GM23248 (cell line): ENCODE results near the gene PFDN6. TPM values are rescaled to one million over a fixed set of nuclear protein-coding genes. Genes with fewer than 3 reads are reported as not detected.
"Not testable (repeated sequence)": the region's sequence is repeated elsewhere in the genome, so short reads cannot be mapped to it uniquely, and the experiment has no call there.

Source experiments
- DNase-seq: peaks from one replicate; pipeline ENCODE4 v3.0.0-alpha.2; 2015
- H2AFZ ChIP-seq: fragments of 200-600 bp; sonication (generic); 2 replicates; pipeline ENCODE4 v1.6.1; 2016; ENCODE audit warnings: antibody characterized with exemption
- H3F3A ChIP-seq: fragments of 200-600 bp; sonication (generic); 2 replicates; pipeline ENCODE4 v1.6.1; 2016; ENCODE audit warnings: mild to moderate bottlenecking, antibody characterized with exemption, mixed run types; ENCODE audit not compliant: insufficient read depth
- H3K27ac ChIP-seq: fragments of 200-600 bp; sonication (generic); 2 replicates; pipeline ENCODE4 v1.5.1; 2016; ENCODE audit warnings: mild to moderate bottlenecking
- H3K27me3 ChIP-seq: fragments of 200-600 bp; sonication (generic); replicated peaks from 2 replicates; pipeline ENCODE4 v1.6.1; 2016; ENCODE audit warnings: mild to moderate bottlenecking; ENCODE audit not compliant: insufficient read depth
- H3K36me3 ChIP-seq: fragments of 200-600 bp; sonication (generic); 2 replicates; pipeline ENCODE4 v1.6.1; 2016; ENCODE audit warnings: low read depth, mild to moderate bottlenecking
- H3K4me1 ChIP-seq: fragments of 200-600 bp; sonication (generic); 2 replicates; pipeline ENCODE4 v1.6.1; 2016; ENCODE audit warnings: mild to moderate bottlenecking; ENCODE audit not compliant: insufficient read depth
- H3K4me2 ChIP-seq: fragments of 200-600 bp; sonication (generic); one replicate; pipeline ENCODE4 v1.6.1; 2016; ENCODE audit warnings: mild to moderate bottlenecking; ENCODE audit not compliant: unreplicated experiment
- H3K4me3 ChIP-seq: fragments of 200-600 bp; sonication (generic); 2 replicates; pipeline ENCODE4 v1.5.1; 2016; ENCODE audit warnings: mild to moderate bottlenecking
- H3K79me2 ChIP-seq: fragments of 200-600 bp; sonication (generic); 2 replicates; pipeline ENCODE4 v1.6.1; 2016; ENCODE audit warnings: mild to moderate bottlenecking; ENCODE audit not compliant: insufficient read depth
- H3K9ac ChIP-seq: fragments of 200-600 bp; sonication (generic); 2 replicates; pipeline ENCODE4 v1.6.1; 2016; ENCODE audit warnings: mild to moderate bottlenecking
- H3K9me2 ChIP-seq: fragments of 200-600 bp; sonication (generic); 2 replicates; pipeline ENCODE4 v1.6.1; 2016; ENCODE audit warnings: mixed run types, mild to moderate bottlenecking, moderate library complexity; ENCODE audit not compliant: insufficient read depth
- H3K9me3 ChIP-seq: fragments of 200-600 bp; sonication (generic); one replicate; pipeline ENCODE4 v1.6.1; 2017; ENCODE audit warnings: low read depth
- H4K20me1 ChIP-seq: fragments of 200-600 bp; sonication (generic); 2 replicates; pipeline ENCODE4 v1.6.0; 2016; ENCODE audit not compliant: insufficient read depth
- EZH2 ChIP-seq: fragments of 200-600 bp; sonication (generic); IDR thresholded peaks from 2 replicates; pipeline ENCODE4 v1.6.1; 2018; ENCODE audit warnings: antibody characterized with exemption, mild to moderate bottlenecking; ENCODE audit not compliant: insufficient read depth, poor library complexity, severe bottlenecking
- EZH2phosphoT487 ChIP-seq: fragments of 200-600 bp; sonication (generic); IDR thresholded peaks from 2 replicates; pipeline ENCODE4 v1.6.1; 2018; ENCODE audit warnings: antibody characterized with exemption, moderate library complexity, mild to moderate bottlenecking, low read depth; ENCODE audit not compliant: insufficient read depth
- WGBS, 2 experiments: methylation state at CpG; one replicate each; pipeline ENCODE4 v1.1.6; 2015 to 2017; ENCODE audit warnings: low lambda C conversion rate in 2 of 2, low coverage in 1 of 2; ENCODE audit errors: missing lambda C conversion rate in 2 of 2; 5-methylcytosine and 5-hydroxymethylcytosine counted together
- in situ Hi-C: fragments of 300-500 bp; cut with MboI; formaldehyde crosslinking; loops from 2 replicates; pipeline ENCODE4 v1.15.0; 2020
- polyA plus RNA-seq: library from polyadenylated mRNA; unstranded; fragments of >200 nt; fragmentation: Nextera tagmentation; extraction: Ambion mirVana; gene quantifications from 2 replicates; pipeline ENCODE4 v1.2.1, GENCODE V29; 2016
- total RNA-seq: library from RNA; depleted of rRNA; stranded (reverse); fragments of >200 nt; shearing (Covaris generic); gene quantifications from 2 replicates; pipeline ENCODE4 v1.2.3, GENCODE V29; 2014

Gene PFDN6
- total and polyA plus RNA-seq, 2 experiments from 2014 or later, result 7.9 to 31.9 TPM

GRCh38 chr6:33279257-33279695 lies 10.1 kb upstream of the PFDN6 start:
- Histone ChIP-seq H3K4me3 (no peak overlapping the region), H3K4me2 (no peak overlapping the region), H3K36me3 (peaks cover 40% of the 10 kb centered on the region), H3K27ac (no peak overlapping the region), H3K9ac (no peak overlapping the region), H3K9me2 (no peaks in the 10 kb centered on the region), H2AFZ (no peak overlapping the region), H3K4me1 (peaks cover 24% of the 10 kb centered on the region), H3K79me2 (peaks cover 36% of the 10 kb centered on the region), H3K9me3 (no peaks in the 10 kb centered on the region), H4K20me1 (no peaks in the 10 kb centered on the region; the same call in 1 of the 2 replicates), H3F3A (peaks cover 41% of the 10 kb centered on the region), H3K27me3 (no peaks in the 10 kb centered on the region)
- TF ChIP-seq EZH2, result no peak
- no peak for TF ChIP-seq EZH2phosphoT487
- no peak for DNase-seq
- in situ Hi-C loops, result no loop called here
- 71 to 73% methylated on average over 13 of the region's 13 CpGs for WGBS, 2 experiments

GRCh38 chr6:33279971-33280511 lies 9.4 kb upstream of the PFDN6 start:
- WGBS, 2 experiments, result 67 to 81% methylated on average over 4 to 5 of the region's 5 CpGs
- no peak for TF ChIP-seq EZH2phosphoT487
- no peak for TF ChIP-seq EZH2
- H3K36me3 ChIP-seq, result peaks cover 39% of the 10 kb centered on the region; the same call in 1 of the 2 replicates

GRCh38 chr6:33280539-33280938 lies 8.9 kb upstream of the PFDN6 start:
- in situ Hi-C loops, result no loop called here
- H4K20me1 ChIP-seq, result no peaks in the 10 kb centered on the region
- H3K4me1 ChIP-seq, result peaks cover 11% of the 10 kb centered on the region
- H3K9ac ChIP-seq, result no peak overlapping the region
- no peak for TF ChIP-seq EZH2
- no peak for TF ChIP-seq EZH2phosphoT487
- H3F3A ChIP-seq, result peaks cover 29% of the 10 kb centered on the region
- H2AFZ ChIP-seq, result no peak overlapping the region
- H3K4me2 ChIP-seq, result no peak overlapping the region
- peaks cover 36% of the 10 kb centered on the region for H3K79me2 ChIP-seq
- H3K27ac ChIP-seq, result no peak overlapping the region
- H3K4me3 ChIP-seq, result no peak overlapping the region
- DNase-seq, result no peak
- H3K36me3 ChIP-seq, result peaks cover 38% of the 10 kb centered on the region; the same call in 1 of the 2 replicates
- H3K27me3 ChIP-seq, result no peaks in the 10 kb centered on the region
- no peaks in the 10 kb centered on the region for H3K9me3 ChIP-seq
- H3K9me2 ChIP-seq, result no peaks in the 10 kb centered on the region
- 67 to 68% methylated on average over 6 of the region's 6 CpGs for WGBS, 2 experiments

More at GRCh38 chr6:33279971-33280511, 9.4 kb upstream of the PFDN6 start:
- no peaks in the 10 kb centered on the region for H3K9me2 ChIP-seq
- peaks cover 16% of the 10 kb centered on the region for H3K4me1 ChIP-seq
- peaks cover 34% of the 10 kb centered on the region for H3F3A ChIP-seq
- H3K4me3 ChIP-seq, result no peak overlapping the region
- no peak overlapping the region for H2AFZ ChIP-seq
- H3K27ac ChIP-seq, result no peak overlapping the region
- no peaks in the 10 kb centered on the region; the same call in 1 of the 2 replicates for H4K20me1 ChIP-seq
- H3K27me3 ChIP-seq, result no peaks in the 10 kb centered on the region
- peaks cover 36% of the 10 kb centered on the region for H3K79me2 ChIP-seq
- no peaks in the 10 kb centered on the region for H3K9me3 ChIP-seq
- no peak overlapping the region for H3K4me2 ChIP-seq
- H3K9ac ChIP-seq, result no peak overlapping the region
- in situ Hi-C loops, result no loop called here
- DNase-seq, result peak; percentile 72

- peaks cover 71% of the 10 kb centered on the region for H3K79me2 ChIP-seq
- in situ Hi-C loops, DNase-seq, H4K20me1 ChIP-seq, H3F3A ChIP-seq, H3K27me3 ChIP-seq, H2AFZ ChIP-seq, H3K9me2 ChIP-seq, H3K4me2 ChIP-seq, H3K9me3 ChIP-seq, H3K27ac ChIP-seq, H3K4me1 ChIP-seq, H3K4me3 ChIP-seq, H3K9ac ChIP-seq: not testable (repeated sequence)
- peaks cover 44% of the 10 kb centered on the region; the same call in 1 of the 2 replicates for H3K36me3 ChIP-seq
- WGBS, 2 experiments, result 78 to 88% methylated on average over 4 of the region's 4 CpGs
These were observed 4.2 kb upstream of the PFDN6 start for GRCh38 chr6:33285214-33285613.
